ENCODE results near the gene BCAS3. TPM values are rescaled to one million over a fixed set of nuclear protein-coding genes. Genes with fewer than 3 reads are reported as not detected.

Gene BCAS3
- polyA plus RNA-seq, 1 donor from 2014 or later, result 21.6 TPM

DNA sequence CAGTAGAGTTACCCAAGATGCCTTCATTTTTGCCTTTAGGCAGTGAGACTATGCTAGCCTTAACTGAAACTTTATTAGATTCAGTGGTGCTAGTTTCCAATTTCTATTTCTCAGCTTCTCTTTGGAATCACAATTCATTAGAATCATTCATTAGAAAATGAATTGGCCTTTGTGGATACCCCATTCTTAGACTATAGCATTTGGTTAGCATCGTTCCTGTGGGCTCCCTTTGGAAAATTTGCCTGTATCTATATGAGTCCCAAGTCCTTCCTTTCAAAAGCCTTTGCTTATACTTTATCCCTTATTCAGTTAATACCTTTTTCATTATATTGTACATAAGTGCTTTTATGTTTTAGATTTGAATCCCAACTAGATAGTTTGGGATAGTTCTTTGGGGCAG is 535.0 kb downstream of the BCAS3 start:
- Histone ChIP-seq H3K9me3 (ENCODE audit: low read length) (no peaks in the 10 kb centered on the region), H3K27me3 (ENCODE audit: insufficient read depth, low read depth, low read length) (no peaks in the 10 kb centered on the region), H3K79me2 (replicated peaks; ENCODE audit: insufficient read depth, low read length) (no peaks in the 10 kb centered on the region), H3K4me2 (ENCODE audit: low read length) (no peak overlapping the region), H2AFZ (ENCODE audit: low read depth, low read length) (no peak overlapping the region), H3K9me2 (ENCODE audit: insufficient read depth, low read length) (no peaks in the 10 kb centered on the region), H3K36me3 (ENCODE audit: insufficient read depth, low read length) (no peaks in the 10 kb centered on the region), H4K20me1 (ENCODE audit: insufficient read depth) (no peaks in the 10 kb centered on the region), H3K9ac (ENCODE audit: low read length) (no peak overlapping the region), H3F3A (ENCODE audit: insufficient read depth, low read length, poor library complexity, severe bottlenecking) (no peaks in the 10 kb centered on the region), H3K4me3 (ENCODE audit: low read length) (no peak overlapping the region), H3K27ac (ENCODE audit: low read length) (no peak overlapping the region)
- TF ChIP-seq EZH2 (IDR thresholded peaks at IDR 0.05; ENCODE audit: borderline replicate concordance, insufficient read depth, low read length, poor library complexity, severe bottlenecking) (no peak), EP300 (conservative IDR thresholded peaks at IDR 0.05; ENCODE audit: poor library complexity, severe bottlenecking) (no peak), POLR2AphosphoS5 (IDR thresholded peaks at IDR 0.05) (no peak), TAF1 (IDR thresholded peaks at IDR 0.05; ENCODE audit: low read depth) (no peak), SMC3 (conservative IDR thresholded peaks at IDR 0.05; ENCODE audit: poor library complexity) (no peak)

DNA sequence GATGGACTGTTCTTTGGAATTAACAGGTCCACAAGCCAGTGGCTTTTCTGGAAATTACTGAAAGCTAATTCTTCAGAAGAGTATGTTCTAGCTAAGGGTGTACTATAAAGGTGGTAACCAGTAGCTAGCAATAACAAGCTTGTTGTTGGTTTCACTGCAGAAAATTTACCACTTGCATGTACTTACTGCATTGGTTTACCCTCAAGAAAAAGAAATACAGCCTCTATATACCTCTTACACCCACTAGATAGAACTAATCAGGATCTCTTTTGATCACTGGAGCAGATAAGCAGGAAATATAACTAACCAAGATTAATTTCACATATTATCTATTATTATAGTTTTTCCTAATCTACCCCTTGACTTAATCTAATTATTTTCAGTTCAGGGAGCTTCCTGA is 537.1 kb downstream of the BCAS3 start:
- Histone ChIP-seq H3F3A (ENCODE audit: insufficient read depth, low read length, poor library complexity, severe bottlenecking) (no peaks in the 10 kb centered on the region), H3K4me3 (ENCODE audit: low read length) (no peak overlapping the region), H3K27me3 (ENCODE audit: insufficient read depth, low read depth, low read length) (no peaks in the 10 kb centered on the region), H3K79me2 (replicated peaks; ENCODE audit: insufficient read depth, low read length) (no peaks in the 10 kb centered on the region), H3K36me3 (ENCODE audit: insufficient read depth, low read length) (no peaks in the 10 kb centered on the region), H3K9ac (ENCODE audit: low read length) (no peak overlapping the region), H3K9me2 (ENCODE audit: insufficient read depth, low read length) (no peaks in the 10 kb centered on the region), H4K20me1 (ENCODE audit: insufficient read depth) (no peaks in the 10 kb centered on the region), H3K9me3 (ENCODE audit: low read length) (no peaks in the 10 kb centered on the region), H3K27ac (ENCODE audit: low read length) (no peak overlapping the region), H3K4me2 (ENCODE audit: low read length) (no peak overlapping the region), H2AFZ (ENCODE audit: low read depth, low read length) (no peak overlapping the region)
- TF ChIP-seq, protein P1, sequence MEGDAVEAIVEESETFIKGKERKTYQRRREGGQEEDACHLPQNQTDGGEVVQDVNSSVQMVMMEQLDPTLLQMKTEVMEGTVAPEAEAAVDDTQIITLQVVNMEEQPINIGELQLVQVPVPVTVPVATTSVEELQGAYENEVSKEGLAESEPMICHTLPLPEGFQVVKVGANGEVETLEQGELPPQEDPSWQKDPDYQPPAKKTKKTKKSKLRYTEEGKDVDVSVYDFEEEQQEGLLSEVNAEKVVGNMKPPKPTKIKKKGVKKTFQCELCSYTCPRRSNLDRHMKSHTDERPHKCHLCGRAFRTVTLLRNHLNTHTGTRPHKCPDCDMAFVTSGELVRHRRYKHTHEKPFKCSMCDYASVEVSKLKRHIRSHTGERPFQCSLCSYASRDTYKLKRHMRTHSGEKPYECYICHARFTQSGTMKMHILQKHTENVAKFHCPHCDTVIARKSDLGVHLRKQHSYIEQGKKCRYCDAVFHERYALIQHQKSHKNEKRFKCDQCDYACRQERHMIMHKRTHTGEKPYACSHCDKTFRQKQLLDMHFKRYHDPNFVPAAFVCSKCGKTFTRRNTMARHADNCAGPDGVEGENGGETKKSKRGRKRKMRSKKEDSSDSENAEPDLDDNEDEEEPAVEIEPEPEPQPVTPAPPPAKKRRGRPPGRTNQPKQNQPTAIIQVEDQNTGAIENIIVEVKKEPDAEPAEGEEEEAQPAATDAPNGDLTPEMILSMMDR (IDR thresholded peaks at IDR 0.05; ENCODE audit: poor library complexity, severe bottlenecking), result no peak
- TF ChIP-seq MXI1 (conservative IDR thresholded peaks at IDR 0.05; ENCODE audit: poor library complexity, severe bottlenecking), result no peak
- no peak for TF ChIP-seq RAD21 (conservative IDR thresholded peaks at IDR 0.05)
- no peak for TF ChIP-seq REST (IDR thresholded peaks at IDR 0.05; ENCODE audit: borderline replicate concordance)
- no peak for TF ChIP-seq POLR2AphosphoS5 (IDR thresholded peaks at IDR 0.05)
- no peak for TF ChIP-seq TAF1 (IDR thresholded peaks at IDR 0.05; ENCODE audit: low read depth)
- TF ChIP-seq EP300 (conservative IDR thresholded peaks at IDR 0.05; ENCODE audit: poor library complexity, severe bottlenecking), result no peak
- no peak for TF ChIP-seq SMC3 (conservative IDR thresholded peaks at IDR 0.05; ENCODE audit: poor library complexity)

- Histone ChIP-seq H3K4me3 (ENCODE audit: low read length) (no peak overlapping the region), H3K27ac (ENCODE audit: low read length) (no peak overlapping the region), H3K36me3 (ENCODE audit: insufficient read depth, low read length) (no peaks in the 10 kb centered on the region), H3K9me2 (ENCODE audit: insufficient read depth, low read length) (no peaks in the 10 kb centered on the region), H2AFZ (ENCODE audit: low read depth, low read length) (no peak overlapping the region), H3K27me3 (ENCODE audit: insufficient read depth, low read depth, low read length) (no peaks in the 10 kb centered on the region), H3K9ac (ENCODE audit: low read length) (no peak overlapping the region), H3K9me3 (ENCODE audit: low read length) (no peaks in the 10 kb centered on the region), H4K20me1 (ENCODE audit: insufficient read depth) (no peaks in the 10 kb centered on the region), H3F3A (ENCODE audit: insufficient read depth, low read length, poor library complexity, severe bottlenecking) (no peaks in the 10 kb centered on the region), H3K79me2 (replicated peaks; ENCODE audit: insufficient read depth, low read length) (no peaks in the 10 kb centered on the region), H3K4me2 (ENCODE audit: low read length) (no peak overlapping the region)
- TF ChIP-seq POLR2AphosphoS5 (IDR thresholded peaks at IDR 0.05) (no peak), EP300 (conservative IDR thresholded peaks at IDR 0.05; ENCODE audit: poor library complexity, severe bottlenecking) (no peak), EZH2 (IDR thresholded peaks at IDR 0.05; ENCODE audit: borderline replicate concordance, insufficient read depth, low read length, poor library complexity, severe bottlenecking) (no peak), RAD21 (conservative IDR thresholded peaks at IDR 0.05) (no peak), MXI1 (conservative IDR thresholded peaks at IDR 0.05; ENCODE audit: poor library complexity, severe bottlenecking) (no peak), REST (IDR thresholded peaks at IDR 0.05; ENCODE audit: borderline replicate concordance) (no peak), SMC3 (conservative IDR thresholded peaks at IDR 0.05; ENCODE audit: poor library complexity) (no peak), TAF1 (IDR thresholded peaks at IDR 0.05; ENCODE audit: low read depth) (no peak)
Observed at GRCh38 chr17:61216066-61216465, 538.4 kb downstream of the BCAS3 start.
